ENCODE results near the gene PSAP. TPM values are rescaled to one million over a fixed set of nuclear protein-coding genes. Genes with fewer than 3 reads are reported as not detected.

Gene PSAP
- total RNA-seq, 1 donor from 2014 or later, result 1,464 TPM

DNA sequence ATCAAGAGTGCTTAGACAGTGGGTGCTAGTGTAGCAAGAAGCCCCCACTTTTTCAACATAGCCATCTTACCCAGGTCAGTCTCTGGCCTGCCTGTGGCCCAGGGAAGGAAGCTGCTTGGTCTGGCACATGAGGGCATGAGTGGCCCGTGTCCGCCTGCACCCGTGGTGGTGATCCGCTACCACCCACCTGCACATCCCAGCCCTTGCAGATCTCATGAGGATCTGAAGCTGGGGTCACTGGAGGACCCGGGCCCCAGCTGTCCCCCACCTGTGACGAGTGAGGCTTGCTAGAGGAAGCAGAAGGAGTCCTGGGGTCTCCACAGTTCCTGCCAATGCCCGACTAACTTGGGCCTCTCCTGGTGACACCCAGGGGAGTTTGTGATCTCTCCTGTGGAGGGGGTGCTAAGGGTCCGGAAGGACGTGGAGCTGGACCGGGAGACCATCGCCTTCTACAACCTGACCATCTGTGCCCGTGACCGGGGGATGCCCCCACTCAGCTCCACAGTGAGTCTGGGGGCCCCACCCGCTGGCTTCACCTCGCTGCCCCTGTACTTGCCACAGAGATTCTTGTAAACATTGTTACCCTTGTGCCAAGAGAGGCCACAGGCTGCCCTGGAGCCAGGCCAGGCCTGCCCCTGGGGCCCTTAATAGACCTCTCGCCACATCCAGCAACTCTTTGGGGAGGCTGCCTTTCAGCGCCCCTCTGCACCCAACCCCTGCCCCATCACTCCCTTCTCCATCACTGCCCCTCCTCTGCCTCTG is 67.0 kb downstream of the PSAP start:
- no peak for DNase-seq (ENCODE audit: low read depth)

DNA sequence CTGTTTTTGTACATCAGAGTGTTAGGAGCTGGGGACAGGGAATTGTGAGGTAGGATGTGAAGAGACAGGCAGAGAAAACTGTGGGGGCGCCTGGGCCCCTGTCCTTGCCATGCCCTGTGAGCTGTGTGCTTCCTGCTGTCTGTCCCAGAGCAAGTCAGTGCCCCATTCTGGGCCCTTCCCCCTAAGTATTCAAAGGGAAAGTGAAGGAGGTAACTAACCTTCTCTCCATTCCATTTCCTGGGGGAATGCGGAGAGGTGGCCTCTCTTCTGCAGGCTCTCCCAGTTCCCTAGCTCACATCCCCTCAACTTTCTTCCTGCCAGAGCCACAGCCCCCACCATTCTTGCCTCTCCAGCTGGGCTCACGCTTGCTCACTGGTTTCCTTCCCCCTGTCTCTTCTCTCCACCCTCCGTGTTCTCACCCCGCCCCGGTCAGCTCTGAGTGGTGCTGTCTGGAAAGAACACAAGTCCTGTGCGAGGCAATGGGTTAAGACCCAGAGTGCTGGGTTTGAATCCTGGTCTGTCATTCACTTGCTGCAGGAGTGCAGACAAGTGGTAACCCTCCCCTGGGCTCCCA is 68.0 kb downstream of the PSAP start:
- no peak for DNase-seq (ENCODE audit: low read depth)

DNA sequence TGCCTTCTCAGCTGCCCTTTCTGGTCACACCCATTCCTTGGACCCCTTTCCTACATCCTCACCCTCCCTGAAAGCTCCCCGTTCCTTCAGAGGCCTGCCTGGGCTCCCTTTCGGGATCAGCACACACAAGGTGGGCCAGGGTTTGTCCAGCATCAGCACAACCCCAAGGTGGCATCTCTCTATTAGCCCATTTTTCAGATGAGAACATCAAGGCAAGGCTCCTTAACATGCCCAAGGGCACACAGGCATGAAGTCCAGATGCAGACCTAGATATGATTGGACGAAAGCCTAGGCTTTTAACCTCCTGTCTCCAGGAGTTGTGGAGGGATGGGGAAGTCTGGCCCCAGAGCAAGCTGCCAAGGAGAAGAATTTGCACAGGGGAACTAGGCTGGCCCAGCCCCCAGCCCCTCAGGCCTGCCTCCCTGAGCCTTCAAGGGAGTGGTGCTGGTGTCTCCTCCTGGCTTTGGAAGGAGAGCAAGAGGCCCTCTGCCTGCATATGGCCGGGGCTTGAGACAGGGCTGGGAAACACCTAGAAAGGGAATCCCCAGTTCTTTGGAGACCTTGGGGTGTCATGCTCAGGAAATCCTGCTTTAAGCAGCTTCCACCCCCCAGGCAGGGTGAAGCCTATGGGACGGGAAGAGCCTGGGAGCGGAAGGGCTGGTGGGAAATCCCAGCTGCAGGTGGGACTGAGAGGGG is 68.7 kb downstream of the PSAP start:
- DNase-seq (ENCODE audit: low read depth), result no peak

- no peak for DNase-seq (ENCODE audit: low read depth)
Measured at GRCh38 chr10:71780719-71781118, 70.3 kb downstream of the PSAP start.

- no peak for DNase-seq (ENCODE audit: low read depth)
Measured at GRCh38 chr10:71780156-71780555, 70.9 kb downstream of the PSAP start.

DNA sequence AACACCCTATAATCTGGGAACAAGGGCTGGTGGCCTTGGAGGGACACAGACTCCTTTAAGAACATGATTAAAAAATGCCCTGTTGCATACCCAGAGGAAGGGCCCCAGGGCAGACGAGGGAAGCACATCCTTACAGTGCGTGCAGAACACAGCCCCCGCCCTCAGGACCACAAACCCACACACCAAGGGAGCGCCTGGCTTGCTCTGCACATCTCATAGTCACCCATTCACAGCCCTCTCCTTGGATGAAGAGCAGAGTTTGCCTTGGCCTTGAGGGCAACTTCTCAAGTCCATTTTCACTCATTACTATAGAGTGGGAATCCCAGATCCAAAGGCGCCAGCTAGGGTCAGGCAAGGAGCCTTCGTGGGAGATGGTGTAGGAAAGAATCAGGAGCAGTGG is 71.4 kb downstream of the PSAP start:
- DNase-seq (ENCODE audit: low read depth), result no peak

DNA sequence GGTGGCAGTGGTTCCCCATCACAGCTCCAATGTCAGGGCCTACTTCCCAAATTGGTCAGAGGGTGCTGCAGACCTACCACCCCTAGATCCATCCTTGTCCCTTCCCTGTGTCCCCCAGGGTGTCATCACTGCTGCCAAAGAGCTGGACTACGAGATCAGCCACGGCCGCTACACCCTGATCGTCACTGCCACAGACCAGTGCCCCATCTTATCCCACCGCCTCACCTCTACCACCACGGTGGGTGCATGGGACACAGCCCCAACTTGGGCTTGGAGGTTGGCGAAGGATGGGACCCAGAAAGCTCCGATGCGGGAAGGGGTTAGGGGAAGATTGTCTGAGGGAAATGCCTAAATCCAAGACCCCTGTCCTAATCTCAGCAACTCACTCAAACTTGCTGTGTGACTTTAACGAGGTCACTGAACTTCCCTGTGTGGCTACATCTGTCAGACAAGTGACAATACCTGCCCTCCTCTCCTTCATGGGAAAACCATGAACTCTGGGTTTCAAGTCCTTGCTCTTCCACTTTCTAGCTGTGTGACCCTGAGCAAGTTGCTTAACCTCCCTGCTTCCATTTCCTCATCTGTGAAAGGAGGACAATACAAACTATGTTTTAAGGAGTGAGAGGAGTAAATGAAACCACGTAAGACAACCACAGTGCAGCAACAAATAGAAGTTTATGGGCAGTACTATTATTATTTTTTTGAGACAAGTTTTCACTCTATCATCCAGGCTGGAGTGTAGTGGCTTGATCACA is 72.8 kb downstream of the PSAP start:
- no peak for DNase-seq (ENCODE audit: low read depth)

GRCh38 chr10:71777213-71777985 is 73.7 kb downstream of the PSAP start:
- no peak for DNase-seq (ENCODE audit: low read depth)

- no peak for DNase-seq (ENCODE audit: low read depth)
Measured at GRCh38 chr10:71776481-71776925, 74.5 kb downstream of the PSAP start.

GRCh38 chr10:71774916-71775702 is 75.9 kb downstream of the PSAP start:
- no peak for DNase-seq (ENCODE audit: low read depth)

- DNase-seq (ENCODE audit: low read depth), result peak; percentile 80
Measured at GRCh38 chr10:71773221-71773971, 77.7 kb downstream of the PSAP start, which contains the start of gene VSIR. VSIR (minus strand) TSS chr10:71773520; CDS start chr10:71773439, 81 bp downstream.

DNA sequence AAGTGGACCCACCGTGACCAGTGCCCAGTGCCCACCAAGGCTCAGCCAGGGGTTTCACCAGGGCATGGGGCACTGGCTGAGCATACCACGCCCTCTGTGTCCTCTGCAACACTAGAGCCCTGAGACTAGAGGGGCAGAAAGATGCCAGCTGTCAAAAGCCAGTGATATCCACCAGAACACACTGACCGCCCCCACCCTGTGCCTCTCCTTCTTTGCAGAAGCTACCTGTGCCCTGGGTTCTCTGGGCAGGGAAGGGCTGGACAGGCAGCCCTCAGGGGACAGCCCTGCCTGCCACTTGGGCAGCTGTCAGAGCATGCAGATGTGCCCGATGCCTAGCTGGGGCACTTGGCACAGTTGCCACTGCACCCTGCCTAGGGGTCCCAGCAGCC is 78.2 kb downstream of the PSAP start:
- no peak for DNase-seq (ENCODE audit: low read depth)

- DNase-seq (ENCODE audit: low read depth), result peak; percentile 60
Measured at GRCh38 chr10:71771821-71772617, 79.0 kb downstream of the PSAP start.

DNA sequence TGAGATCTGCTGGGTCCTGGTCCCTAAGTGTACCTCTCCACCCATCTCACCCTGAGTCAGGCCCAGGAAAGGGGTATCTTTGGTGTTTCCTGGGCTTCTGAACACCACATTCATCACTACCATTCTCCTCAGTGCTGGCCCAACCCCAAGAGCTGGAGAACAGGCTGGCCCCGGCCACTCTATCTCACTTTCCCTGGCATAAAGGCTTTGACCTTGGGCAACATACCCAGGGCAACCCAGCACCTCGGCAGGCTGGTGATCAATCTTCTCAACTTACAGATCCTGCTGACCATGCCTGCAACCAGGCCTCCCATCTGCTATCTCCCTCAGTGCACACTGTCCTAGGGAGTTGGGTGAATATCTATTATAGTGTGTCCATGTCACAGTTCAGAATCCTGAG is 79.8 kb downstream of the PSAP start:
- DNase-seq (ENCODE audit: low read depth), result no peak

DNA sequence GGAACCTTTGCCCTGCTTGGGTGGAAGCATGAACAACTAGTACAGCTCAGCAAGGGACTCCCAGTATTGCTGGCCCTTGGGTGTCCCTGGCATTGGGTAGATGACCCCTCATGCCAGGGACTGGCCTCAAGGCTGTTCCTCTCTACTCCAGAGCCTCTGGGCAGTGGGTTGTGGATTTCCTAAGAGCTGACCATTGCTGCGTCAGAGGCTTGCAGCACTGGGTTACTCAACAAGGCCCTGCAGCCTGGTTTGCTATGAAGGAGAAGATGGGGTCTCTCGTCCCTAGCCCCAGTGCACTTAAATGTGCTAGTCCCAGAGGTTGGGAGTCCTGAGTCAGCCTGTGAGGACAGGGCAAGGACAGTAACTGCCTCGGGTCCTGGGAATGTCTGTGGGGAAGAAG is 80.3 kb downstream of the PSAP start:
- no peak for DNase-seq (ENCODE audit: low read depth)

- no peak for DNase-seq (ENCODE audit: low read depth)
Measured at GRCh38 chr10:71770255-71770654, 80.8 kb downstream of the PSAP start.

GRCh38 chr10:71769279-71769823 is 81.7 kb downstream of the PSAP start:
- no peak for DNase-seq (ENCODE audit: low read depth)

DNA sequence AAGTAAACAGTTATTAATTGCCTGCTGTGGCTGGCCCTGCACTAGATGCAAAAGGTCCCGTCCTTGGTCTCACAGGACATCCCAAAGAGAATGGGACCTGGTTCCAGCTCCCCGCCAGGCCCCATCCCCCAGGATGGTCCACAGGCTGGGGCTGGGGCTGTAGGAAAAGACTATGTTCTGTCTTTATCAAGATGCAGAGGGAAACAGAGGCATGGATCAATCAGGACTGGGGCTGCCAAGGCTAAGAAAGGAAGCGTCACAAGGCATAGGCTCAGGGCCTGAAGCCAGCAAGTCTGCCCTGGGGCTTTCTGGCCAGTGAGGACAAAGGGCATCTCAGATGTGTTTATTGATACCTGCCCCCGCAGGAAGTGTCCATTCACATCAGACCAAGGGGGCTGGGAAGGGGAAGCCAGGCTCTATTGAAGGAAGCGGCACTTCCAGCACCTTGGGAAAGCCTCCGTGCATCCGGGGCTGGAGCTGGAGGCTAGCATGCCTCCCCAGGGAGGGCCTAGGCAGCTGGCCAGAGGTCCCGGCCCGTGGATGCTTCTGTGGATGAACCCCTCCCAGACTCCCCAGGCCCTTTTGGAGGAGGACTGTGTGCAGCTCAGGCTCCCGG is 83.5 kb downstream of the PSAP start:
- peak; percentile 47 for DNase-seq (ENCODE audit: low read depth)
